H1 (cell line): ENCODE results near the gene CDK13. TPM values are rescaled to one million over a fixed set of nuclear protein-coding genes. Genes with fewer than 3 reads are reported as not detected.
A peak's percentile ranks its signal among the peaks of the same experiment; 100 is the strongest.

ENCODE experiments used
- CTCF ChIA-PET: fragments of 300-600 bp; sonication (Branson Sonifier 250); formaldehyde crosslinking; loops from one replicate; lab custom pipeline; 2021; ENCODE audit not compliant: partially characterized antibody; lab: Charles Lee
- POLR2A ChIA-PET: fragments of 300-600 bp; sonication (Branson Sonifier 250); formaldehyde crosslinking; loops from one replicate; lab custom pipeline; 2021; ENCODE audit warnings: inconsistent platforms; ENCODE audit not compliant: partially characterized antibody; lab: Charles Lee
- DNase-seq, 2 experiments: peaks; one replicate each; pipeline versions ENCODE4 v3.0.0 to v3.0.0-alpha.2; 2010 to 2022; ENCODE audit warnings: low spot score in 2 of 2, low read depth in 1 of 2, mixed read lengths in 1 of 2
- FAIRE-seq: peaks from 2 replicates; lab custom pipeline; 2011; peaks lifted over from hg19 to GRCh38; lab: Jason Lieb, UNC
- H2AFZ ChIP-seq: 2 replicates; pipeline ENCODE4 v1.8.1; 2012; ENCODE audit warnings: low read length, inconsistent platforms
- H2AK5ac ChIP-seq: 2 replicates; pipeline ENCODE4 v1.6.1; 2013; ENCODE audit warnings: low read depth, low read length
- H2BK120ac ChIP-seq: replicated peaks from 2 replicates; pipeline ENCODE3; 2013; ENCODE audit warnings: low read depth, low read length, inconsistent platforms
- H2BK12ac ChIP-seq: 2 replicates; pipeline ENCODE4 v1.6.1; 2013; ENCODE audit warnings: low read depth, low read length
- H2BK15ac ChIP-seq: 2 replicates; pipeline ENCODE4 v1.6.1; 2013; ENCODE audit warnings: low read length
- H2BK20ac ChIP-seq: 2 replicates; pipeline ENCODE4 v1.6.1; 2013; ENCODE audit warnings: low read length
- H2BK5ac ChIP-seq: 2 replicates; pipeline ENCODE4 v1.6.1; 2013; ENCODE audit warnings: low read depth, low read length
- H3K14ac ChIP-seq: 2 replicates; pipeline ENCODE4 v1.6.1; 2013; ENCODE audit warnings: inconsistent platforms; ENCODE audit not compliant: insufficient read length
- H3K18ac ChIP-seq: 2 replicates; pipeline ENCODE4 v1.6.1; 2013; ENCODE audit warnings: low read length; ENCODE audit errors: extremely low read depth
- H3K23ac ChIP-seq: 2 replicates; pipeline ENCODE4 v1.6.1; 2013; ENCODE audit warnings: inconsistent platforms; ENCODE audit not compliant: insufficient read length
- H3K23me2 ChIP-seq: 2 replicates; pipeline ENCODE4 v1.6.1; 2013; ENCODE audit warnings: low read depth, low read length
- H3K27ac ChIP-seq: 2 replicates; pipeline ENCODE4 v1.6.1; 2011; ENCODE audit warnings: low read depth, low read length, inconsistent platforms
- H3K27me3 ChIP-seq, 4 experiments: replicated peaks in 1 of 4; 1 replicate in 1 of 4; 2 replicates in 3 of 4; pipeline versions ENCODE4 v1.6.1 to v1.8.1; 2011 to 2013; ENCODE audit warnings: low read length in 3 of 4, mild to moderate bottlenecking in 3 of 4, inconsistent platforms in 2 of 4, mixed read lengths in 2 of 4, moderate library complexity in 1 of 4; ENCODE audit not compliant: control insufficient read depth in 3 of 4, insufficient read depth in 3 of 4; ENCODE audit errors: extremely low read depth in 1 of 4
- H3K36me3 ChIP-seq, 4 experiments: 2 replicates each; pipeline versions ENCODE4 v1.6.1 to v1.8.1; 2011 to 2013; ENCODE audit warnings: mild to moderate bottlenecking in 4 of 4, low read length in 3 of 4, moderate library complexity in 2 of 4, control low read depth in 1 of 4, inconsistent platforms in 1 of 4; ENCODE audit not compliant: insufficient read depth in 4 of 4, control insufficient read depth in 2 of 4
- H3K4ac ChIP-seq: replicated peaks from 2 replicates; pipeline ENCODE3; 2013; ENCODE audit warnings: low read length, low read depth, mixed read lengths, inconsistent platforms; ENCODE audit not compliant: insufficient read length
- H3K4me1 ChIP-seq, 4 experiments: replicated peaks in 1 of 4; 1 replicate in 1 of 4; 2 replicates in 3 of 4; pipeline versions ENCODE4 v1.6.1 to v1.8.1; 2011 to 2013; ENCODE audit warnings: low read length in 3 of 4, inconsistent platforms in 2 of 4, mixed read lengths in 1 of 4; ENCODE audit not compliant: insufficient read depth in 4 of 4, control insufficient read depth in 3 of 4
- H3K4me2 ChIP-seq, 2 experiments: 2 replicates each; pipeline versions ENCODE4 v1.6.1 to v1.8.1; 2011 to 2013; ENCODE audit warnings: low read depth in 2 of 2, low read length in 2 of 2, control low read depth in 1 of 2, inconsistent platforms in 1 of 2, mild to moderate bottlenecking in 1 of 2; ENCODE audit not compliant: insufficient read depth in 1 of 2
- H3K4me3 ChIP-seq, 4 experiments: fragments of 200-600, 300-600 bp in 1 of 4; sonication (generic), shearing (Covaris generic), sonication (Bioruptor Twin) in 1 of 4; 2 replicates each; pipeline versions ENCODE4 v1.5.1 to v1.8.1; 2011 to 2016; ENCODE audit warnings: low read length in 4 of 4, low read depth in 3 of 4, control low read depth in 2 of 4, inconsistent platforms in 2 of 4, mild to moderate bottlenecking in 2 of 4, mixed read lengths in 1 of 4, moderate library complexity in 1 of 4; ENCODE audit not compliant: insufficient read depth in 2 of 4; ENCODE audit errors: extremely low read depth in 1 of 4
- H3K56ac ChIP-seq: replicated peaks from 2 replicates; pipeline ENCODE3; 2013; ENCODE audit warnings: low read depth, mild to moderate bottlenecking, mixed read lengths, low read length, inconsistent platforms; ENCODE audit not compliant: insufficient read length
- H3K79me1 ChIP-seq: 2 replicates; pipeline ENCODE4 v1.6.1; 2013; ENCODE audit warnings: low read depth, low read length, control low read depth
- H3K79me2 ChIP-seq, 2 experiments: 2 replicates each; pipeline versions ENCODE4 v1.6.1 to v1.8.1; 2012 to 2013; ENCODE audit warnings: low read length in 2 of 2, mild to moderate bottlenecking in 2 of 2, inconsistent platforms in 1 of 2; ENCODE audit not compliant: insufficient read depth in 2 of 2, control insufficient read depth in 1 of 2
- H3K9ac ChIP-seq, 4 experiments: replicated peaks in 1 of 4; 1 replicate in 1 of 4; 2 replicates in 3 of 4; pipeline versions ENCODE4 v1.6.1 to v1.8.1; 2011 to 2013; ENCODE audit warnings: low read depth in 3 of 4, low read length in 3 of 4, control low read depth in 2 of 4, mild to moderate bottlenecking in 2 of 4, moderate library complexity in 2 of 4, inconsistent platforms in 1 of 4; ENCODE audit errors: extremely low read depth in 1 of 4
- H3K9me3 ChIP-seq, 2 experiments: 2 replicates each; pipeline versions ENCODE4 v1.6.1 to v1.8.1; 2012 to 2013; ENCODE audit warnings: mild to moderate bottlenecking in 2 of 2, moderate library complexity in 2 of 2, control low read depth in 1 of 2, inconsistent platforms in 1 of 2, low read depth in 1 of 2, low read length in 1 of 2, mixed read lengths in 1 of 2; ENCODE audit not compliant: insufficient read depth in 2 of 2
- H4K20me1 ChIP-seq, 2 experiments: replicated peaks in 1 of 2; 2 replicates each; pipeline versions ENCODE3 to v1.8.1; 2011 to 2013; ENCODE audit warnings: inconsistent platforms in 2 of 2, low read length in 2 of 2, mild to moderate bottlenecking in 1 of 2; ENCODE audit not compliant: insufficient read depth in 2 of 2, control insufficient read depth in 1 of 2
- H4K5ac ChIP-seq: 2 replicates; pipeline ENCODE4 v1.6.1; 2013; ENCODE audit warnings: low read length, low read depth, mixed read lengths, inconsistent platforms; ENCODE audit not compliant: insufficient read length
- H4K8ac ChIP-seq: 2 replicates; pipeline ENCODE4 v1.8.0; 2013; ENCODE audit warnings: mild to moderate bottlenecking, moderate library complexity, low read length, inconsistent platforms; ENCODE audit not compliant: insufficient read depth; ENCODE audit errors: extremely low read depth
- H4K91ac ChIP-seq: replicated peaks from 2 replicates; pipeline ENCODE3; 2013; ENCODE audit warnings: low read length, mixed read lengths, inconsistent platforms; ENCODE audit not compliant: insufficient read length
- CTCF ChIP-seq, 3 experiments: IDR thresholded peaks; 1 replicate in 2 of 3; 2 replicates in 1 of 3; pipeline versions ENCODE4 v1.5.1 to v1.6.1; 2011; ENCODE audit warnings: low read length in 3 of 3, mild to moderate bottlenecking in 3 of 3, inconsistent platforms in 2 of 3, low read depth in 1 of 3, moderate library complexity in 1 of 3; ENCODE audit not compliant: insufficient read depth in 1 of 3; ENCODE audit errors: control extremely low read depth in 1 of 3
- EP300 ChIP-seq, 2 experiments: IDR thresholded peaks; 1 replicate in 1 of 2; 2 replicates in 1 of 2; pipeline ENCODE4 v1.6.1; 2011 to 2012; ENCODE audit warnings: low read depth in 2 of 2, low read length in 2 of 2, mild to moderate bottlenecking in 2 of 2, borderline replicate concordance in 1 of 2, inconsistent platforms in 1 of 2, moderate library complexity in 1 of 2
- RAD21 ChIP-seq, 2 experiments: IDR thresholded peaks in 1 of 2; conservative IDR thresholded peaks in 1 of 2; 2 replicates each; pipeline ENCODE4 v1.6.1; 2011; ENCODE audit warnings: low read depth in 2 of 2, low read length in 2 of 2, improper control_type of control experiment in 1 of 2, inconsistent platforms in 1 of 2, mild to moderate bottlenecking in 1 of 2, moderate library complexity in 1 of 2
- WGBS, 2 experiments: shearing (Covaris generic) in 1 of 2; methylation state at CpG; one replicate each; pipeline versions ENCODE4 v1.1.6 to v1.1.7; 2013 to 2015; ENCODE audit warnings: low lambda C conversion rate in 2 of 2, mixed read lengths in 2 of 2, inconsistent platforms in 1 of 2, low coverage in 1 of 2, missing lambda C conversion rate in 1 of 2; ENCODE audit not compliant: insufficient replicate concordance in 2 of 2, insufficient coverage in 1 of 2, insufficient read length in 1 of 2; ENCODE audit errors: extremely low coverage in 1 of 2, missing lambda C conversion rate in 1 of 2; 5-methylcytosine and 5-hydroxymethylcytosine counted together
- polyA plus RNA-seq, 7 experiments: library from polyadenylated mRNA; depleted of rRNA in 3 of 7; stranded (reverse) in 5 of 7; unstranded in 2 of 7; fragments of >200 nt in 5 of 7; fragments of 200-250 nt in 2 of 7; gene quantifications; 1 replicate in 5 of 7; 2 replicates in 1 of 7; 4 replicates in 1 of 7; pipeline versions ENCODE4 v1.2.1 to v1.2.3, GENCODE V29; 2011 to 2013; ENCODE audit warnings: missing spikeins in 2 of 7, mixed read lengths in 2 of 7
- total RNA-seq: library from RNA; stranded (reverse); fragmentation: NEBNext Ultra II Directional; extraction: Animal tissue kit (Norgen Biotek cat#: 25700); gene quantifications from 2 replicates; pipeline ENCODE4 v1.2.1, GENCODE V29; 2021

Gene CDK13
- total and polyA plus RNA-seq, 2 of the 8 experiments (the other 6 are each of a cell fraction or from before 2014, with no cell fraction given), result 22.6 to 49.5 TPM

- peak; percentile 19 to 45; a peak in 3 of 4 replicates for TF ChIP-seq RAD21 (IDR thresholded peaks at IDR 0.05 in 1 of 2, conservative IDR thresholded peaks at IDR 0.05 in 1 of 2; ENCODE audit: low read depth in 2 of 2, low read length in 2 of 2)
- peak; percentile 24 to 27 (median 26); a peak in 3 of 4 replicates for TF ChIP-seq CTCF (IDR thresholded peaks at IDR 0.05; ENCODE audit: control extremely low read depth in 1 of 3, insufficient read depth in 1 of 3, low read depth in 1 of 3, low read length in 3 of 3)
- TF ChIP-seq EP300 (IDR thresholded peaks at IDR 0.05; ENCODE audit: borderline replicate concordance in 1 of 2, low read depth in 2 of 2, low read length in 2 of 2), result no peak
- Histone ChIP-seq H2BK15ac (no peak overlapping the region), H4K20me1 (no peaks in the 10 kb centered on the region), H3K23ac (no peak overlapping the region), H3K4ac (no peak overlapping the region), H3K23me2 (no peaks in the 10 kb centered on the region), H3K14ac (no peak overlapping the region), H2AK5ac (no peak overlapping the region), H3K4me2 (no peak overlapping the region; a peak in 1 of 4 replicates), H3K4me3 (no peak overlapping the region), H3K27me3 (no peaks in the 10 kb centered on the region), H2BK12ac (no peak overlapping the region), H3K18ac (no peak overlapping the region), H4K8ac (no peak overlapping the region), H3K36me3 (peaks cover 0 to 3% (median 0%) of the 10 kb centered on the region in 4 experiments; a peak in 1 of 8 replicates), H4K5ac (no peak overlapping the region), H2BK120ac (no peak overlapping the region), H3K4me1 (no peaks in the 10 kb centered on the region), H4K91ac (no peak overlapping the region), H3K9ac (no peak overlapping the region), H3K79me1 (no peaks in the 10 kb centered on the region), H3K27ac (no peak overlapping the region), H2BK5ac (no peak overlapping the region), H3K9me3 (peaks cover 6 to 13% of the 10 kb centered on the region in 2 experiments; a peak in 3 of 4 replicates), H2AFZ (no peak overlapping the region), H2BK20ac (no peak overlapping the region), H3K79me2 (no peaks in the 10 kb centered on the region), H3K56ac (no peak overlapping the region)
- no peak for FAIRE-seq
- 81% methylated on average over 14 of the region's 19 CpGs; no CpG with 5 or more reads in 1 of the 2 experiments for WGBS, 2 experiments
- ChIA-PET POLR2A (no interaction called here), CTCF (interaction anchor here (0.9 kb wide), 1 partner anchor 16 kb away, joined by 3 read pairs; no protein-coding TSS in a partner anchor)
- DNase-seq, result peak in 1 of 2 experiments; percentile 64
Measured at GRCh38 chr7:40147371-40148246, 197.6 kb downstream of the CDK13 start.
